Body of pancreas (tissue), 4 donors: ENCODE results near the gene MRM2. TPM values are rescaled to one million over a fixed set of nuclear protein-coding genes. Genes with fewer than 3 reads are reported as not detected.

Experiments used
- ATAC-seq: fragments of 150-250 bp; one replicate; pipeline ENCODE4 v1.9.1; 2016
- DNase-seq, 4 donors: peaks; one replicate each; pipeline ENCODE4 v3.0.0-alpha.2; 2019
- H3K27ac ChIP-seq, 4 donors: fragments of 200-600 bp; sonication (generic); 1 replicate in 3 of 4; 2 replicates in 1 of 4; pipeline versions ENCODE4 v1.5.1 to v1.6.1; 2016 to 2019; ENCODE audit warnings: mild to moderate bottlenecking in 1 of 4, mixed read lengths in 1 of 4, moderate library complexity in 1 of 4
- H3K27me3 ChIP-seq, 2 donors: fragments of 200-600 bp; sonication (generic); one replicate each; pipeline ENCODE4 v1.6.0; 2016; ENCODE audit warnings: mild to moderate bottlenecking in 1 of 2
- H3K36me3 ChIP-seq, 2 donors: fragments of 200-600 bp; sonication (generic); replicated peaks in 1 of 2; 2 replicates each; pipeline ENCODE4 v1.5.1; 2016; ENCODE audit warnings: low read depth in 2 of 2; ENCODE audit not compliant: insufficient read depth in 1 of 2
- H3K4me1 ChIP-seq: fragments of 200-600 bp; sonication (generic); one replicate; pipeline ENCODE4 v1.6.0; 2016
- H3K4me3 ChIP-seq, 2 donors: fragments of 200-600 bp; sonication (generic); 1 replicate in 1 of 2; 2 replicates in 1 of 2; pipeline ENCODE4 v1.5.1; 2016 to 2019
- H3K9me3 ChIP-seq, 3 donors: fragments of 200-600 bp; sonication (generic); 1 replicate in 2 of 3; 2 replicates in 1 of 3; pipeline ENCODE4 v1.5.1; 2016
- CTCF ChIP-seq, 7 experiments: fragments of 450-650 bp in 4 of 7; fragments of 200-600 bp in 3 of 7; sonication (generic) in 3 of 7; IDR thresholded peaks; one replicate each; pipeline ENCODE4 v1.5.1; 2016 to 2019; ENCODE audit warnings: antibody characterized with exemption in 7 of 7
- POLR2A ChIP-seq, 3 donors: fragments of 450-650 bp; IDR thresholded peaks; one replicate each; pipeline ENCODE4 v1.6.1; 2016; ENCODE audit warnings: antibody characterized with exemption in 3 of 3, mild to moderate bottlenecking in 2 of 3
- WGBS, 2 donors: methylation state at CpG; one replicate each; pipeline ENCODE4 v1.1.5; 2017; 5-methylcytosine and 5-hydroxymethylcytosine counted together
- intact Hi-C: fragments of 100-400 bp; cut with DNase I; formaldehyde crosslinking; loops from one replicate; pipeline ENCODE4 v1.15.1; 2023
- total RNA-seq, 2 donors: library from RNA; depleted of rRNA; stranded (reverse); fragments of >200 nt; gene quantifications; one replicate each; pipeline ENCODE4 v1.1.0, GENCODE V29; 2016

The MRM2 gene
- 1 to 10 TPM; 7.6 to 8.8 TPM for total RNA-seq

DNA sequence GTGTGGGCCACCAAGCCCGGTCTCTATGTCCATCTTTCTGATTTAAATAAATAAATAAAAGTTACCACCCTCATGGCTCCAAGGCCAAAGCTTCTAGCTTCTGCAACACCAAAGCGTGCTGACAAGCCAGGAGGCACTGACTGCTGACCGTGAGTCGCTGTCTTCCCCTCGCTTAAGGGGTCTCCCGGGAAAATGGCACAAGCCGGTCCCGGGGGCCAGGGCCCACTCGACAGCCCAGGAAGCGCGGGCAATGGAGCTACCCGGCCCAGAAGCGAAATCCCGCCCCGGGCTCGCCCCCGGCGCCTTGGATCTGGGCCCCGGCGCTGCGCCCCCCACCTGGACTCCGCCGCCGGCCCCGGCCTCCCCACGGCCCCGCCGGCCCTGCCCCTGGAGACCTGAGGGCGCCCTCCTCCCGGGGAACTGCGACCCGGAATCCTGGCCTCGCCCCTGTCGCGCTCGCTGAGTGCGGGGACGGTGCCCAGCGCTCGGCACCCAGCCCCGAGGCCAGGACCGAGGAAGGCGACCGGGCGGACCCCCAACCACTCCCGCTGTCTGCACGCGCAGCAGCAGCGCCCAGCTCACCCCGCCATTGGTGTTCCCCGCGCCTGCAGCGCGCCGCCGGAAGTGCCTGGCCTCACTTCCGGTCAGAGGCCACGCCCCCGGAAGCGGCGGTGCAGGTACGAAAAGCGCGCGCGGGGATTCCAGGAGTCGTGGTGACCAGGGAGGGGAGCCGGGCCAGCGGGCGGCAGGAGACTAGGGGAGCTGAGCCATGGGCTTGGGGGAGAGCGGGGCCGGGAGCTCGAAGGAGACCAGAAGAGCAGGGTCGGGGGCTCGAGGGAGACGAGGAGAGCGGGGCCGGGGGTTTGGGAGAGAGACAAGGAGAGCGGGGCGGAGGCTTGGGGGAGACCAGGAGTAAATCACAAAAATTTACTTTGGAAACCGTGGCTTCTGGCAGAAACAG, at the start of gene MRM2, which contains the start of gene NUDT1:
Gene MRM2, minus strand, starts transcription at position 626 of the 961 bp plus-strand sequence. Its CDS starts 36 bp downstream, at position 590.
Gene NUDT1, plus strand, starts transcription at position 647 of the 961 bp plus-strand sequence. CDS start 2,349 bp downstream, outside the sequence.
- no peaks in the 10 kb centered on the region for H3K36me3 ChIP-seq
- TF ChIP-seq POLR2A (IDR thresholded peaks at IDR 0.05) (peak in 2 of 3 donors; percentile 66 to 67), CTCF (IDR thresholded peaks at IDR 0.05) (no peak)
- WGBS, 2 donors: 0 to 1% methylated on average over 34 to 62 of the region's 81 CpGs
- DNase-seq (peak; percentile 85 to 91 (median 86)), ATAC-seq (peak; percentile 88)
- peaks cover 20% of the 10 kb centered on the region for H3K4me1 ChIP-seq
- H3K4me3 ChIP-seq: peak within 1 kb of the TSS; percentile 80 to 84
- no peaks in the 10 kb centered on the region for H3K9me3 ChIP-seq
- H3K27me3 ChIP-seq: no peaks in the 10 kb centered on the region
- H3K27ac ChIP-seq: peak within 1 kb of the TSS in 3 of 4 donors; percentile 51 to 75 (median 61)
- intact Hi-C loops: no loop called here

GRCh38 chr7:2290877-2291276, 48.9 kb upstream of the MRM2 start:
- no peak overlapping the region for H3K4me3 ChIP-seq
- intact Hi-C loops: no loop called here
- H3K9me3 ChIP-seq: no peaks in the 10 kb centered on the region
- TF ChIP-seq CTCF (IDR thresholded peaks at IDR 0.05) (no peak), POLR2A (IDR thresholded peaks at IDR 0.05) (no peak)
- no peak for ATAC-seq
- no peak overlapping the region for H3K27ac ChIP-seq
- no peaks in the 10 kb centered on the region for H3K4me1 ChIP-seq
- DNase-seq: no peak
- H3K27me3 ChIP-seq: no peaks in the 10 kb centered on the region
- 89 to 97% methylated on average over 6 of the region's 6 CpGs for WGBS, 2 donors
- no peaks in the 10 kb centered on the region for H3K36me3 ChIP-seq

DNA sequence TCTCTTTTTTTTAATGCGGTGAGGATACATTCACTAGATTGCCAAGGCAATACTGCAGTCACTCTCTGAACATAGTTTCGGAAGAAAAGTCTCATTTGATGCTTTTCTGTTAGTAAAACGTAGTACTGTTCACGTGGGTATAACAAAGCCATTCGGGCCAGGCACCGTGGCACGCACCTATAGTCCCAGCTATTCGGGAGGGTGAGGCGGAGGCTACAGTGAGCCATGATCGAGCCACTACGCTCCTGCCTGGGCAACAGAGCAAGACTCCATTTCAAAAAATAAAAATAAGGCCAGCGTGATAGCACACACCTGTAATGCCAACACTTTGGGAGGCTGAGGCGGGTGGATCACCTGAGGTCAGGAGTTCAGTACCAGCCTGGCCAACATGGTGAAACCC, 47.6 kb upstream of the MRM2 start:
- intact Hi-C loops: no loop called here
- 89 to 93% methylated on average over 13 of the region's 13 CpGs for WGBS, 2 donors
- no peaks in the 10 kb centered on the region for H3K36me3 ChIP-seq
- H3K9me3 ChIP-seq: no peaks in the 10 kb centered on the region
- no peaks in the 10 kb centered on the region for H3K27me3 ChIP-seq
- no peak for ATAC-seq
- TF ChIP-seq CTCF (IDR thresholded peaks at IDR 0.05) (no peak), POLR2A (IDR thresholded peaks at IDR 0.05) (no peak)
- no peak overlapping the region for H3K27ac ChIP-seq
- H3K4me1 ChIP-seq: no peaks in the 10 kb centered on the region
- no peak for DNase-seq
- H3K4me3 ChIP-seq: no peak overlapping the region

- intact Hi-C loops: no loop called here
- Histone ChIP-seq H3K4me1 (no peaks in the 10 kb centered on the region), H3K4me3 (no peak overlapping the region), H3K9me3 (no peaks in the 10 kb centered on the region), H3K27ac (no peak overlapping the region), H3K36me3 (no peaks in the 10 kb centered on the region), H3K27me3 (no peaks in the 10 kb centered on the region)
- DNase-seq (no peak), ATAC-seq (no peak)
- 88 to 98% methylated on average over 16 to 20 of the region's 20 CpGs for WGBS, 2 donors
- TF ChIP-seq POLR2A (IDR thresholded peaks at IDR 0.05) (no peak), CTCF (IDR thresholded peaks at IDR 0.05) (no peak)
These were observed 47.1 kb upstream of the MRM2 start for GRCh38 chr7:2289111-2289586.
